Measurements from ENCODE around the gene TST. TPM values are rescaled to one million over a fixed set of nuclear protein-coding genes. Genes with fewer than 3 reads are reported as not detected.

Gene TST
- polyA plus RNA-seq, 2 of the 4 experiments (the other 2 are of a cell fraction), result 43.2 to 50.1 TPM

GRCh38 chr22:37014415-37014806 lies 4.8 kb downstream of the TST start:
- no peak for TF ChIP-seq ZNF302 (CRISPR knock-in tag; IDR thresholded peaks at IDR 0.05)
- Histone ChIP-seq H3K4me2 (no peak overlapping the region), H3K4me1 (peaks cover 28% of the 10 kb centered on the region), H3K27ac (no peak overlapping the region), H3K4me3 (no peak overlapping the region), H3K9me3 (no peaks in the 10 kb centered on the region)
- WGBS (ENCODE audit: missing lambda C conversion rate), result 83% methylated on average over 4 of the region's 4 CpGs
- ChIA-PET POLR2A (no interaction called here), CTCF (interaction anchor here (0.6 to 2.4 kb wide), 5 partner anchors 18 to 862 kb away, joined by 3 to 7 read pairs (median 3); no protein-coding TSS in a partner anchor)
- FAIRE-seq (no peak), DNase-seq (ENCODE audit: low read depth in 1 of 2, low spot score in 1 of 2) (no peak), ATAC-seq (no peak)

DNA sequence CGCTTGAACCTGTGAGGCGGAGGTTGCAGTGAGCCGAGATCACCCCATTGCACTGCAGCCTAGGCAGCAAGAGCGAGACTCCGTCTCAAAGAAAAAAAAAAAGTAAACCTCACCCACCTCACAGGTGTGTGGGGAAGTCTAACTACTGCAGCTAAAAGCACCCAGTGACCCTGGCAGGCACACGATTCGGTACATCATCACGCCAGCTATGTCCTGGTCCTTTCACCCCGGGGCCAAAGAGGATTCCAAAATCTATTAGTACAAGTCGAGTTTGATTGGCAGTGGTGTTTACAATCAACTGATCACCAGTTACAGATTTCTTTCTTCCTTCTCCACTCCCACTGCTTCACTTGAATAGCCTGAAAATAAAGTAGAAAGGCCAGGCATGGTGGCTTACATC lies 6.3 kb downstream of the TST start:
- Histone ChIP-seq H3K9me3 (no peaks in the 10 kb centered on the region), H3K4me3 (no peak overlapping the region), H3K27ac (no peak overlapping the region), H3K4me2 (no peak overlapping the region), H3K4me1 (peaks cover 23% of the 10 kb centered on the region)
- CTCF ChIA-PET, result interaction anchor here (0.9 to 1.6 kb wide), 3 partner anchors 13 to 31 kb away, joined by 3 to 5 read pairs (median 4); no protein-coding TSS in a partner anchor
- POLR2A ChIA-PET, result no interaction called here
- WGBS (ENCODE audit: missing lambda C conversion rate), result 71% methylated on average over 10 of the region's 10 CpGs
- TF ChIP-seq MAZ (IDR thresholded peaks at IDR 0.05; ENCODE audit: borderline replicate concordance, low read depth, low read length), result no peak
- no peak for TF ChIP-seq SMC3 (IDR thresholded peaks at IDR 0.05)
- no peak for TF ChIP-seq JUN (IDR thresholded peaks at IDR 0.05)
- no peak for TF ChIP-seq FOSB (CRISPR knock-in tag; IDR thresholded peaks at IDR 0.05)
- no peak for TF ChIP-seq KDM1A (IDR thresholded peaks at IDR 0.05; ENCODE audit: low read depth)
- TF ChIP-seq, protein P1, sequence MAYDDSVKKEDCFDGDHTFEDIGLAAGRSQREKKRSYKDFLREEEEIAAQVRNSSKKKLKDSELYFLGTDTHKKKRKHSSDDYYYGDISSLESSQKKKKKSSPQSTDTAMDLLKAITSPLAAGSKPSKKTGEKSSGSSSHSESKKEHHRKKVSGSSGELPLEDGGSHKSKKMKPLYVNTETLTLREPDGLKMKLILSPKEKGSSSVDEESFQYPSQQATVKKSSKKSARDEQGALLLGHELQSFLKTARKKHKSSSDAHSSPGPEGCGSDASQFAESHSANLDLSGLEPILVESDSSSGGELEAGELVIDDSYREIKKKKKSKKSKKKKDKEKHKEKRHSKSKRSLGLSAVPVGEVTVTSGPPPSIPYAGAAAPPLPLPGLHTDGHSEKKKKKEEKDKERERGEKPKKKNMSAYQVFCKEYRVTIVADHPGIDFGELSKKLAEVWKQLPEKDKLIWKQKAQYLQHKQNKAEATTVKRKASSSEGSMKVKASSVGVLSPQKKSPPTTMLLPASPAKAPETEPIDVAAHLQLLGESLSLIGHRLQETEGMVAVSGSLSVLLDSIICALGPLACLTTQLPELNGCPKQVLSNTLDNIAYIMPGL (CRISPR knock-in tag; IDR thresholded peaks at IDR 0.05; ENCODE audit: borderline replicate concordance), result no peak
- TF ChIP-seq, protein P2, sequence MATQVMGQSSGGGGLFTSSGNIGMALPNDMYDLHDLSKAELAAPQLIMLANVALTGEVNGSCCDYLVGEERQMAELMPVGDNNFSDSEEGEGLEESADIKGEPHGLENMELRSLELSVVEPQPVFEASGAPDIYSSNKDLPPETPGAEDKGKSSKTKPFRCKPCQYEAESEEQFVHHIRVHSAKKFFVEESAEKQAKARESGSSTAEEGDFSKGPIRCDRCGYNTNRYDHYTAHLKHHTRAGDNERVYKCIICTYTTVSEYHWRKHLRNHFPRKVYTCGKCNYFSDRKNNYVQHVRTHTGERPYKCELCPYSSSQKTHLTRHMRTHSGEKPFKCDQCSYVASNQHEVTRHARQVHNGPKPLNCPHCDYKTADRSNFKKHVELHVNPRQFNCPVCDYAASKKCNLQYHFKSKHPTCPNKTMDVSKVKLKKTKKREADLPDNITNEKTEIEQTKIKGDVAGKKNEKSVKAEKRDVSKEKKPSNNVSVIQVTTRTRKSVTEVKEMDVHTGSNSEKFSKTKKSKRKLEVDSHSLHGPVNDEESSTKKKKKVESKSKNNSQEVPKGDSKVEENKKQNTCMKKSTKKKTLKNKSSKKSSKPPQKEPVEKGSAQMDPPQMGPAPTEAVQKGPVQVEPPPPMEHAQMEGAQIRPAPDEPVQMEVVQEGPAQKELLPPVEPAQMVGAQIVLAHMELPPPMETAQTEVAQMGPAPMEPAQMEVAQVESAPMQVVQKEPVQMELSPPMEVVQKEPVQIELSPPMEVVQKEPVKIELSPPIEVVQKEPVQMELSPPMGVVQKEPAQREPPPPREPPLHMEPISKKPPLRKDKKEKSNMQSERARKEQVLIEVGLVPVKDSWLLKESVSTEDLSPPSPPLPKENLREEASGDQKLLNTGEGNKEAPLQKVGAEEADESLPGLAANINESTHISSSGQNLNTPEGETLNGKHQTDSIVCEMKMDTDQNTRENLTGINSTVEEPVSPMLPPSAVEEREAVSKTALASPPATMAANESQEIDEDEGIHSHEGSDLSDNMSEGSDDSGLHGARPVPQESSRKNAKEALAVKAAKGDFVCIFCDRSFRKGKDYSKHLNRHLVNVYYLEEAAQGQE (IDR thresholded peaks at IDR 0.05), result no peak
- TF ChIP-seq SREBF2 (IDR thresholded peaks at IDR 0.05), result no peak
- TF ChIP-seq BHLHE40 (IDR thresholded peaks at IDR 0.05; ENCODE audit: low read depth, low read length), result no peak
- no peak for TF ChIP-seq RNF2 (IDR thresholded peaks at IDR 0.05; ENCODE audit: borderline replicate concordance, low read depth)
- TF ChIP-seq RAD21 (conservative IDR thresholded peaks at IDR 0.05 in 1 of 2, IDR thresholded peaks at IDR 0.05 in 1 of 2), result no peak
- TF ChIP-seq NPAS2 (CRISPR knock-in tag; IDR thresholded peaks at IDR 0.05; ENCODE audit: borderline replicate concordance), result no peak
- no peak for TF ChIP-seq EHMT2 (IDR thresholded peaks at IDR 0.05; ENCODE audit: low read depth)
- no peak for TF ChIP-seq EHF (CRISPR knock-in tag; IDR thresholded peaks at IDR 0.05)
- TF ChIP-seq, protein P3, sequence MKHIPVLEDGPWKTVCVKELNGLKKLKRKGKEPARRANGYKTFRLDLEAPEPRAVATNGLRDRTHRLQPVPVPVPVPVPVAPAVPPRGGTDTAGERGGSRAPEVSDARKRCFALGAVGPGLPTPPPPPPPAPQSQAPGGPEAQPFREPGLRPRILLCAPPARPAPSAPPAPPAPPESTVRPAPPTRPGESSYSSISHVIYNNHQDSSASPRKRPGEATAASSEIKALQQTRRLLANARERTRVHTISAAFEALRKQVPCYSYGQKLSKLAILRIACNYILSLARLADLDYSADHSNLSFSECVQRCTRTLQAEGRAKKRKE (CRISPR knock-in tag; IDR thresholded peaks at IDR 0.05; ENCODE audit: low read depth), result no peak
- TF ChIP-seq, protein P4, sequence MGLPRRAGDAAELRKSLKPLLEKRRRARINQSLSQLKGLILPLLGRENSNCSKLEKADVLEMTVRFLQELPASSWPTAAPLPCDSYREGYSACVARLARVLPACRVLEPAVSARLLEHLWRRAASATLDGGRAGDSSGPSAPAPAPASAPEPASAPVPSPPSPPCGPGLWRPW (IDR thresholded peaks at IDR 0.05), result no peak
- no peak for FAIRE-seq
- ATAC-seq, result no peak
- DNase-seq (ENCODE audit: low read depth in 1 of 2, low spot score in 1 of 2), result no peak
